ENCODE results near the gene MYO1E. TPM values are rescaled to one million over a fixed set of nuclear protein-coding genes. Genes with fewer than 3 reads are reported as not detected.

The MYO1E gene
- total and polyA plus RNA-seq, 4 donors, result 6.7 to 70.9 (median 21.6) TPM

DNA sequence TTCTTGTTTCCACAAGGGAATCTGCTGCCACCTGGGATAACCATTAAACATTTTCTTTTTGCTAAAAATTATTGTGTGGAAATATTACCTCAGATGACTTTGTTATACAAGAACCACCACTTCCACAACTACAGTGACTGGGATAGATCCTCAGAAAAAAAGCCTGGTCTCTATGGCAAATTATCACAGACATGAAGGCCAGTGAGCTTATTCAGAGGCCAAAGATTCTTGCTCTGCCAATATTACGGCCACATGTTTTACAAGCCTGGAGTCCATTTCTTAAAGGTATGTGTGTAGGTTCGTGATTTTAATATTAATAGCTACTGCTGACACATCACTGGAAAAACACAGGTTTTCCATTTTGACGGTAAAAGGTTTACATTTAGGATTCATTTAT lies 73.8 kb downstream of the MYO1E start (continued):
- TF ChIP-seq RXRA (IDR thresholded peaks at IDR 0.05) (no peak), HNF4G (IDR thresholded peaks at IDR 0.05) (no peak), RAD21 (IDR thresholded peaks at IDR 0.05) (no peak), FOXA1 (IDR thresholded peaks at IDR 0.05) (no peak), JUND (IDR thresholded peaks at IDR 0.05) (no peak), YY1 (IDR thresholded peaks at IDR 0.05) (no peak), HNF4A (conservative IDR thresholded peaks at IDR 0.05) (no peak), NR2F2 (IDR thresholded peaks at IDR 0.05) (no peak), ZBTB33 (IDR thresholded peaks at IDR 0.05) (no peak)

- DNase-seq (ENCODE audit: low spot score), result no peak
- Histone ChIP-seq H3K4me3 (ENCODE audit: low read depth in 1 of 3, low read length in 3 of 3) (no peak overlapping the region), H3K27me3 (ENCODE audit: control insufficient read depth in 4 of 4, insufficient read depth in 4 of 4, low read length in 3 of 4) (no peaks in the 10 kb centered on the region), H3K4me1 (ENCODE audit: control insufficient read depth in 4 of 4, insufficient read depth in 4 of 4, low read length in 3 of 4) (peaks cover 2 to 28% (median 5%) of the 10 kb centered on the region in 4 donors), H3K9ac (ENCODE audit: low read depth in 1 of 2, low read length in 2 of 2) (no peak overlapping the region), H3K9me3 (ENCODE audit: control insufficient read depth in 4 of 4, low read length in 3 of 4) (no peaks in the 10 kb centered on the region), H3K36me3 (ENCODE audit: control insufficient read depth in 4 of 4, insufficient read depth in 3 of 4, low read depth in 1 of 4, low read length in 3 of 4) (no peaks in the 10 kb centered on the region), H3K27ac (ENCODE audit: low read depth in 1 of 2, low read length in 2 of 2) (no peak overlapping the region)
- TF ChIP-seq EGR1 (IDR thresholded peaks at IDR 0.05; ENCODE audit: low read depth in 2 of 2), result no peak
- TF ChIP-seq REST (IDR thresholded peaks at IDR 0.05), result no peak
- no peak for TF ChIP-seq ZBTB33 (IDR thresholded peaks at IDR 0.05)
- TF ChIP-seq YY1 (IDR thresholded peaks at IDR 0.05), result no peak
- TF ChIP-seq TAF1 (conservative IDR thresholded peaks at IDR 0.05), result no peak
- TF ChIP-seq FOXA1 (IDR thresholded peaks at IDR 0.05), result no peak
- TF ChIP-seq, protein P1, sequence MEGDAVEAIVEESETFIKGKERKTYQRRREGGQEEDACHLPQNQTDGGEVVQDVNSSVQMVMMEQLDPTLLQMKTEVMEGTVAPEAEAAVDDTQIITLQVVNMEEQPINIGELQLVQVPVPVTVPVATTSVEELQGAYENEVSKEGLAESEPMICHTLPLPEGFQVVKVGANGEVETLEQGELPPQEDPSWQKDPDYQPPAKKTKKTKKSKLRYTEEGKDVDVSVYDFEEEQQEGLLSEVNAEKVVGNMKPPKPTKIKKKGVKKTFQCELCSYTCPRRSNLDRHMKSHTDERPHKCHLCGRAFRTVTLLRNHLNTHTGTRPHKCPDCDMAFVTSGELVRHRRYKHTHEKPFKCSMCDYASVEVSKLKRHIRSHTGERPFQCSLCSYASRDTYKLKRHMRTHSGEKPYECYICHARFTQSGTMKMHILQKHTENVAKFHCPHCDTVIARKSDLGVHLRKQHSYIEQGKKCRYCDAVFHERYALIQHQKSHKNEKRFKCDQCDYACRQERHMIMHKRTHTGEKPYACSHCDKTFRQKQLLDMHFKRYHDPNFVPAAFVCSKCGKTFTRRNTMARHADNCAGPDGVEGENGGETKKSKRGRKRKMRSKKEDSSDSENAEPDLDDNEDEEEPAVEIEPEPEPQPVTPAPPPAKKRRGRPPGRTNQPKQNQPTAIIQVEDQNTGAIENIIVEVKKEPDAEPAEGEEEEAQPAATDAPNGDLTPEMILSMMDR (IDR thresholded peaks at IDR 0.05; ENCODE audit: low read depth, low read length, missing input control), result no peak
- TF ChIP-seq, protein P2, sequence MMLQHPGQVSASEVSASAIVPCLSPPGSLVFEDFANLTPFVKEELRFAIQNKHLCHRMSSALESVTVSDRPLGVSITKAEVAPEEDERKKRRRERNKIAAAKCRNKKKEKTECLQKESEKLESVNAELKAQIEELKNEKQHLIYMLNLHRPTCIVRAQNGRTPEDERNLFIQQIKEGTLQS (IDR thresholded peaks at IDR 0.05), result no peak
- TF ChIP-seq NR2F2 (IDR thresholded peaks at IDR 0.05), result no peak
- TF ChIP-seq GABPA (IDR thresholded peaks at IDR 0.05 in 1 of 2, conservative IDR thresholded peaks at IDR 0.05 in 1 of 2), result no peak
- no peak for TF ChIP-seq RXRA (IDR thresholded peaks at IDR 0.05)
- TF ChIP-seq HNF4G (IDR thresholded peaks at IDR 0.05), result no peak
- TF ChIP-seq RAD21 (IDR thresholded peaks at IDR 0.05), result no peak
- no peak for TF ChIP-seq JUND (IDR thresholded peaks at IDR 0.05)
- no peak for TF ChIP-seq HNF4A (conservative IDR thresholded peaks at IDR 0.05)
- TF ChIP-seq FOXA2 (IDR thresholded peaks at IDR 0.05), result no peak
- no peak for TF ChIP-seq SP1 (IDR thresholded peaks at IDR 0.05)
- TF ChIP-seq, protein P3, sequence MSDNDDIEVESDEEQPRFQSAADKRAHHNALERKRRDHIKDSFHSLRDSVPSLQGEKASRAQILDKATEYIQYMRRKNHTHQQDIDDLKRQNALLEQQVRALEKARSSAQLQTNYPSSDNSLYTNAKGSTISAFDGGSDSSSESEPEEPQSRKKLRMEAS (IDR thresholded peaks at IDR 0.05), result no peak
- WGBS, result 92% methylated on average over 8 of the region's 8 CpGs
Observed at GRCh38 chr15:59298225-59298853, 74.3 kb downstream of the MYO1E start.

Measured in liver (tissue), 9 donors.